Measurements from ENCODE around the gene MFSD2B. TPM values are rescaled to one million over a fixed set of nuclear protein-coding genes. Genes with fewer than 3 reads are reported as not detected.
"Not testable (repeated sequence)": the region's sequence is repeated elsewhere in the genome, so short reads cannot be mapped to it uniquely, and the experiment has no call there.

MFSD2B gene
- total RNA-seq, 1 donor from 2014 or later: not detected

- TF ChIP-seq CTCF (IDR thresholded peaks at IDR 0.05): no peak
- intact Hi-C loops (cut with DNase I): no loop called here
- Histone ChIP-seq H3K27me3 (peaks cover 5% of the 10 kb centered on the region), H3K9me3 (no peaks in the 10 kb centered on the region), H3K4me3 (peak overlapping the region in 1 of 2 donors; percentile 42), H3K27ac (no peak overlapping the region), H3K4me1 (peaks cover 0 to 5% of the 10 kb centered on the region in 2 donors), H3K36me3 (no peaks in the 10 kb centered on the region)
- no peak for DNase-seq (ENCODE audit: low spot score in 2 of 2)
These were observed 778 bp downstream of the MFSD2B start for GRCh38 chr2:24010477-24011249.

GRCh38 chr2:24011250-24012104 is 1.6 kb downstream of the MFSD2B start:
- peaks cover 5% of the 10 kb centered on the region for H3K27me3 ChIP-seq
- intact Hi-C loops (cut with DNase I): no loop called here
- no peak for DNase-seq (ENCODE audit: low spot score in 2 of 2)
- no peaks in the 10 kb centered on the region for H3K9me3 ChIP-seq
- no peak overlapping the region for H3K4me3 ChIP-seq
- H3K4me1 ChIP-seq: peaks cover 0 to 5% of the 10 kb centered on the region in 2 donors
- no peak overlapping the region for H3K27ac ChIP-seq
- TF ChIP-seq CTCF (IDR thresholded peaks at IDR 0.05): no peak
- no peaks in the 10 kb centered on the region for H3K36me3 ChIP-seq

GRCh38 chr2:24012521-24013188 is 2.8 kb downstream of the MFSD2B start:
- intact Hi-C loops (cut with DNase I): no loop called here
- Histone ChIP-seq H3K4me1 (peaks cover 0 to 5% of the 10 kb centered on the region in 2 donors), H3K27me3 (peaks cover 5% of the 10 kb centered on the region), H3K27ac (no peak overlapping the region), H3K36me3 (no peaks in the 10 kb centered on the region), H3K9me3 (no peaks in the 10 kb centered on the region), H3K4me3 (no peak overlapping the region)
- no peak for TF ChIP-seq CTCF (IDR thresholded peaks at IDR 0.05)
- no peak for DNase-seq (ENCODE audit: low spot score in 2 of 2)

- not testable (repeated sequence) for DNase-seq (ENCODE audit: low spot score in 2 of 2)
These were observed 5.0 kb downstream of the MFSD2B start for GRCh38 chr2:24014902-24015301.

GRCh38 chr2:24015562-24016375 is 5.9 kb downstream of the MFSD2B start:
- no peak for TF ChIP-seq CTCF (IDR thresholded peaks at IDR 0.05)
- DNase-seq (ENCODE audit: low spot score in 2 of 2): no peak
- Histone ChIP-seq H3K27me3 (no peaks in the 10 kb centered on the region), H3K4me3 (no peak overlapping the region), H3K4me1 (no peaks in the 10 kb centered on the region), H3K27ac (no peak overlapping the region), H3K9me3 (no peaks in the 10 kb centered on the region), H3K36me3 (no peaks in the 10 kb centered on the region)
- intact Hi-C loops (cut with DNase I): no loop called here

More at GRCh38 chr2:24014902-24015301, 5.0 kb downstream of the MFSD2B start:
- H3K9me3 ChIP-seq; intact Hi-C loops (cut with DNase I); H3K27ac ChIP-seq; H3K4me1 ChIP-seq; H3K36me3 ChIP-seq; H3K4me3 ChIP-seq; H3K27me3 ChIP-seq: not testable (repeated sequence)

Measured in ascending aorta (tissue), 2 donors.